K562 (cell line): ENCODE data around the gene SYNPR. TPM values are rescaled to one million over a fixed set of nuclear protein-coding genes. Genes with fewer than 3 reads are reported as not detected.

ENCODE experiments used
- ATF6 ChIP-seq: sonication (generic); formaldehyde crosslinking; IDR thresholded peaks from 2 replicates; pipeline ENCODE4 v1.4.0; 2020; ENCODE audit warnings: mild to moderate bottlenecking, missing genetic modification reagents
- FOXJ2 ChIP-seq: fragments of 200-800 bp; sonication (Bioruptor generic); IDR thresholded peaks from 2 replicates; pipeline ENCODE4 v1.6.1; 2016; ENCODE audit warnings: missing genetic modification characterization, missing compliant biosample characterization
- KAT2B ChIP-seq: IDR thresholded peaks from one replicate; pipeline ENCODE4 v1.6.1; 2012; ENCODE audit warnings: low read depth, mild to moderate bottlenecking, control low read depth, inconsistent platforms, low read length, moderate library complexity
- SRF ChIP-seq, 2 experiments: fragments of 250-450, 450-650 bp in 1 of 2; sonication (Bioruptor Pico) in 1 of 2; sonication (generic) in 1 of 2; formaldehyde crosslinking; IDR thresholded peaks; 2 replicates each; pipeline versions ENCODE4 v1.5.0 to v1.5.1; 2020 to 2022; ENCODE audit warnings: mild to moderate bottlenecking in 1 of 2, missing genetic modification reagents in 1 of 2
- TARDBP ChIP-seq: fragments of 450-650 bp; IDR thresholded peaks from 2 replicates; pipeline ENCODE4 v1.6.1; 2016
- TBP ChIP-seq: optimal IDR thresholded peaks from 2 replicates; pipeline ENCODE3; 2011; ENCODE audit warnings: low read depth, low read length, improper control_type of control experiment
- THRAP3 ChIP-seq: fragments of 450-650 bp; IDR thresholded peaks from 2 replicates; pipeline ENCODE4 v1.6.1; 2016; ENCODE audit warnings: mild to moderate bottlenecking, inconsistent platforms, borderline replicate concordance
- UBTF ChIP-seq, 2 experiments: IDR thresholded peaks; 2 replicates each; pipeline ENCODE4 v1.6.1; 2012; ENCODE audit warnings: improper control_type of control experiment in 2 of 2, low read depth in 2 of 2, low read length in 2 of 2, borderline replicate concordance in 1 of 2
- ZBTB7A ChIP-seq: IDR thresholded peaks from 2 replicates; pipeline ENCODE4 v1.6.1; 2011; ENCODE audit warnings: low read depth, mild to moderate bottlenecking, low read length, moderate library complexity, borderline replicate concordance; ENCODE audit not compliant: control insufficient read depth
- polyA plus RNA-seq, 8 experiments: library from polyadenylated mRNA; depleted of rRNA in 4 of 8; stranded (reverse) in 5 of 8; unstranded in 3 of 8; fragments of >200 nt; fragmentation: Nextera tagmentation in 2 of 8; fragmentation: Illumina TruSeq in 1 of 8; extraction: Ambion mirVana in 2 of 8; extraction: Trizol in 1 of 8; gene quantifications; 2 replicates each; pipeline versions ENCODE4 v1.2.1 to v1.2.3, GENCODE V29; 2011 to 2014; ENCODE audit warnings: inconsistent platforms in 1 of 8, missing spikeins in 1 of 8
- total RNA-seq, 7 experiments: library from RNA; depleted of rRNA in 6 of 7; stranded (reverse); fragments of >200 nt in 6 of 7; fragmentation: Illumina TruSeq in 2 of 7; extraction: Trizol in 2 of 7; gene quantifications; 2 replicates each; pipeline versions ENCODE4 v1.2.1 to v1.2.3, GENCODE V29; 2011 to 2021; ENCODE audit warnings: low replicate concordance in 1 of 7

Gene SYNPR
- total and polyA plus RNA-seq, 9 of the 15 experiments (the other 6 are each of a cell fraction or from before 2014, with no cell fraction given): not detected

DNA sequence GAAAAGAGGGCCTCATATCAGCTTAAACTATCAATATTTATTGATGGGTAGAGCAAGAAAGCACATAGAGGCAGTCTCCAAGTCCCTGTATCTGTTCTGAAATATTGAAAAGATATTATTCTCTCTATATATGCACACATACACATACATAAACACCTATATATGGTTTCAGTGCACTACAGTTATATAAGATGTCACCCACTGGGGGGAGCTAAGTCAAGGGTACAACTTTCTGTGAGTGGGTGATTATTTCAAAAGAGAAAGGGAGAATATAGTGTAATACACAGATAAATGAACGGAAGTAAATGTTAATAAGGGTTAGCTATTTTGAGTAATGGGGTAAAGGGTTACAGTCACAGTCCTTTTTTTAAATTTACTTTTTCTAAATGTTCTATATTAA is 383.1 kb downstream of the SYNPR start (continued):
- no peak for TF ChIP-seq KAT2B
- TF ChIP-seq FOXJ2 (tag): no peak
- no peak for TF ChIP-seq UBTF (IDR thresholded peaks at IDR 0.05; ENCODE audit: borderline replicate concordance in 1 of 2, low read depth in 2 of 2, low read length in 2 of 2)
- TF ChIP-seq TBP: no peak
- TF ChIP-seq THRAP3: no peak
- TF ChIP-seq ZBTB7A: no peak
- no peak for TF ChIP-seq SRF (CRISPR knock-in tag; IDR thresholded peaks at IDR 0.05)
- TF ChIP-seq TARDBP: no peak
- no peak for TF ChIP-seq ATF6 (CRISPR knock-in tag)
